Mesenchymal stem cell (in vitro differentiated cells and primary cell): ENCODE data around the gene MVK.

Experiments
- DNase-seq: peaks from one replicate; pipeline ENCODE4 v3.0.0-alpha.2; 2013
- H2AFZ ChIP-seq: one replicate; pipeline ENCODE4 v1.6.1; 2013; ENCODE audit warnings: low read depth, mild to moderate bottlenecking, control low read depth, inconsistent platforms, low read length, moderate library complexity
- H2AK5ac ChIP-seq: 2 replicates; pipeline ENCODE4 v1.6.1; 2013; ENCODE audit warnings: low read length, moderate library complexity, mild to moderate bottlenecking, inconsistent platforms; ENCODE audit not compliant: severe bottlenecking
- H2BK120ac ChIP-seq: one replicate; pipeline ENCODE4 v1.6.1; 2013; ENCODE audit warnings: low read depth, mild to moderate bottlenecking, inconsistent platforms, low read length, moderate library complexity
- H2BK12ac ChIP-seq, 2 experiments: one replicate each; pipeline ENCODE4 v1.6.1; 2013; ENCODE audit warnings: inconsistent platforms in 2 of 2, low read length in 2 of 2, mild to moderate bottlenecking in 2 of 2, moderate library complexity in 2 of 2, control low read depth in 1 of 2
- H2BK15ac ChIP-seq: one replicate; pipeline ENCODE4 v1.6.1; 2013; ENCODE audit warnings: mild to moderate bottlenecking, low read depth, inconsistent platforms; ENCODE audit not compliant: poor library complexity, severe bottlenecking
- H2BK5ac ChIP-seq: 2 replicates; pipeline ENCODE4 v1.6.1; 2013; ENCODE audit warnings: low read depth, mild to moderate bottlenecking, low read length, control low read depth, inconsistent platforms; ENCODE audit not compliant: poor library complexity, severe bottlenecking
- H3K14ac ChIP-seq, 2 experiments: one replicate each; pipeline ENCODE4 v1.6.1; 2013; ENCODE audit warnings: inconsistent platforms in 2 of 2, low read length in 2 of 2, control low read depth in 1 of 2, mild to moderate bottlenecking in 1 of 2, moderate library complexity in 1 of 2
- H3K18ac ChIP-seq, 2 experiments: one replicate each; pipeline ENCODE4 v1.6.1; 2013; ENCODE audit warnings: inconsistent platforms in 2 of 2, low read length in 2 of 2, control low read depth in 1 of 2, low read depth in 1 of 2, mild to moderate bottlenecking in 1 of 2
- H3K23ac ChIP-seq, 2 experiments: one replicate each; pipeline ENCODE4 v1.6.1; 2013; ENCODE audit warnings: inconsistent platforms in 2 of 2, low read length in 2 of 2, mild to moderate bottlenecking in 2 of 2, moderate library complexity in 2 of 2, control low read depth in 1 of 2
- H3K27ac ChIP-seq: 2 replicates; pipeline ENCODE4 v1.5.1; 2013; ENCODE audit warnings: mild to moderate bottlenecking, moderate library complexity, low read length, control low read depth, inconsistent platforms; ENCODE audit not compliant: poor library complexity, severe bottlenecking
- H3K27me3 ChIP-seq, 2 experiments: 2 replicates each; pipeline versions ENCODE4 v1.6.1 to v1.7.0; 2013; ENCODE audit warnings: low read length in 2 of 2, mild to moderate bottlenecking in 2 of 2, moderate library complexity in 2 of 2, control low read depth in 1 of 2, inconsistent platforms in 1 of 2; ENCODE audit not compliant: control insufficient read depth in 1 of 2, insufficient read depth in 1 of 2
- H3K36me3 ChIP-seq, 2 experiments: 2 replicates each; pipeline versions ENCODE4 v1.6.1 to v1.7.0; 2013; ENCODE audit warnings: low read length in 2 of 2, control low read depth in 1 of 2, inconsistent platforms in 1 of 2, low read depth in 1 of 2, mild to moderate bottlenecking in 1 of 2; ENCODE audit not compliant: insufficient read depth in 2 of 2, control insufficient read depth in 1 of 2
- H3K4ac ChIP-seq, 2 experiments: one replicate each; pipeline ENCODE4 v1.6.1; 2013; ENCODE audit warnings: inconsistent platforms in 2 of 2, low read length in 2 of 2, mild to moderate bottlenecking in 2 of 2, moderate library complexity in 2 of 2, control low read depth in 1 of 2, low read depth in 1 of 2
- H3K4me1 ChIP-seq: 2 replicates; pipeline ENCODE4 v1.6.1; 2013; ENCODE audit warnings: low read depth, low read length, control low read depth; ENCODE audit not compliant: control insufficient read depth, insufficient read depth
- H3K4me2 ChIP-seq: 2 replicates; pipeline ENCODE4 v1.6.1; 2013; ENCODE audit warnings: low read length, mild to moderate bottlenecking, inconsistent platforms; ENCODE audit not compliant: poor library complexity, severe bottlenecking
- H3K4me3 ChIP-seq, 2 experiments: 2 replicates each; pipeline versions ENCODE4 v1.5.1 to v1.7.0; 2013; ENCODE audit warnings: low read length in 2 of 2, mild to moderate bottlenecking in 2 of 2, control low read depth in 1 of 2, low read depth in 1 of 2; ENCODE audit not compliant: insufficient read depth in 1 of 2
- H3K79me1 ChIP-seq: replicated peaks from 2 replicates; pipeline ENCODE4 v1.6.1; 2013; ENCODE audit warnings: mild to moderate bottlenecking, control low read depth, low read length, inconsistent platforms; ENCODE audit not compliant: poor library complexity, severe bottlenecking
- H3K9ac ChIP-seq: 2 replicates; pipeline ENCODE4 v1.7.0; 2013; ENCODE audit warnings: mild to moderate bottlenecking, low read length, moderate library complexity
- H3K9me3 ChIP-seq: 2 replicates; pipeline ENCODE4 v1.7.0; 2013; ENCODE audit warnings: mild to moderate bottlenecking, low read length; ENCODE audit not compliant: control insufficient read depth
- H4K8ac ChIP-seq: one replicate; pipeline ENCODE4 v1.6.1; 2013; ENCODE audit warnings: inconsistent platforms, mild to moderate bottlenecking, low read length, moderate library complexity
- H4K91ac ChIP-seq: one replicate; pipeline ENCODE4 v1.6.1; 2013; ENCODE audit warnings: mild to moderate bottlenecking, low read length, inconsistent platforms
- WGBS: methylation state at CpG from one replicate; pipeline ENCODE4 v1.1.7; 2013; ENCODE audit warnings: mixed read lengths; 5-methylcytosine and 5-hydroxymethylcytosine counted together

Gene MVK

GRCh38 chr12:109582636-109583035, 9.0 kb downstream of the MVK start:
- no peaks in the 10 kb centered on the region for H3K9me3 ChIP-seq
- H2BK12ac ChIP-seq: no peak overlapping the region
- no peak overlapping the region for H2BK120ac ChIP-seq
- H4K8ac ChIP-seq: no peak overlapping the region
- no peak overlapping the region for H3K14ac ChIP-seq
- no peak overlapping the region for H3K9ac ChIP-seq
- WGBS: 91% methylated on average over 3 of the region's 5 CpGs
- H3K36me3 ChIP-seq: peaks cover 61 to 65% of the 10 kb centered on the region in 2 experiments
- H2BK15ac ChIP-seq: no peak overlapping the region
- no peak overlapping the region for H3K27ac ChIP-seq
- H3K23ac ChIP-seq: no peak overlapping the region
- no peak overlapping the region for H4K91ac ChIP-seq
- peaks cover 5% of the 10 kb centered on the region for H3K79me1 ChIP-seq
- H3K4me2 ChIP-seq: no peak overlapping the region
- H3K4me1 ChIP-seq: peaks cover 4% of the 10 kb centered on the region
- DNase-seq: no peak
- H3K18ac ChIP-seq: no peak overlapping the region
- no peak overlapping the region for H2AK5ac ChIP-seq
- H2AFZ ChIP-seq: no peak overlapping the region
- H3K4me3 ChIP-seq: no peak overlapping the region
- no peak overlapping the region for H3K4ac ChIP-seq
- H3K27me3 ChIP-seq: no peaks in the 10 kb centered on the region
- no peak overlapping the region for H2BK5ac ChIP-seq

DNA sequence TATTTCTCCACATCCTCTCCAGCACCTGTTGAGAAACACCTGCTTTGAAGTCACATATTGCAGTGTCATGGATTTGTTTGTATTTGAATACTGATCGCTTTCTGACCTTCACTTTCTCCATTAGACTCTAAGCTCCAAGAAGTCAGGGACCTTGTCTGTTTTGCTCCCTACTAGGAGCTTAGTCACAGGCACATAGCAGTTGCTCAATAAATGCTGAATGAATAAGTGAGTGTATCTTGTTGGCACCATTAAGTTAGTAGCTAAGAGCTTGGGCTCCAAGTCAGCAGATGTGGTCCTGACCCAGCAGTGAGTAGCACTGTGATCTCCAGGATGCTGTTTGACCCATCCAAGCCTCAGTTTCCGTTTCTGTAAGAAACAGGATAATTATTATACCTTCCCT, 10.1 kb downstream of the MVK start:
- Histone ChIP-seq H2BK12ac (no peak overlapping the region), H3K4me2 (no peak overlapping the region), H3K27me3 (no peaks in the 10 kb centered on the region), H3K9me3 (no peaks in the 10 kb centered on the region), H2AFZ (no peak overlapping the region), H2BK15ac (no peak overlapping the region), H3K36me3 (peaks cover 64 to 65% of the 10 kb centered on the region in 2 experiments), H2BK120ac (no peak overlapping the region), H3K9ac (no peak overlapping the region), H2AK5ac (no peak overlapping the region), H3K18ac (no peak overlapping the region), H3K23ac (no peak overlapping the region), H2BK5ac (no peak overlapping the region), H4K91ac (no peak overlapping the region), H3K79me1 (peaks cover 2% of the 10 kb centered on the region), H3K4me1 (peaks cover 4% of the 10 kb centered on the region), H3K4me3 (no peak overlapping the region), H3K27ac (no peak overlapping the region), H4K8ac (no peak overlapping the region), H3K14ac (no peak overlapping the region), H3K4ac (no peak overlapping the region)
- 100% methylated on average over 1 of the region's 2 CpGs for WGBS
- DNase-seq: no peak

- no peak overlapping the region for H3K4me2 ChIP-seq
These were observed 13.0 kb downstream of the MVK start for GRCh38 chr12:109586385-109587296.

DNA sequence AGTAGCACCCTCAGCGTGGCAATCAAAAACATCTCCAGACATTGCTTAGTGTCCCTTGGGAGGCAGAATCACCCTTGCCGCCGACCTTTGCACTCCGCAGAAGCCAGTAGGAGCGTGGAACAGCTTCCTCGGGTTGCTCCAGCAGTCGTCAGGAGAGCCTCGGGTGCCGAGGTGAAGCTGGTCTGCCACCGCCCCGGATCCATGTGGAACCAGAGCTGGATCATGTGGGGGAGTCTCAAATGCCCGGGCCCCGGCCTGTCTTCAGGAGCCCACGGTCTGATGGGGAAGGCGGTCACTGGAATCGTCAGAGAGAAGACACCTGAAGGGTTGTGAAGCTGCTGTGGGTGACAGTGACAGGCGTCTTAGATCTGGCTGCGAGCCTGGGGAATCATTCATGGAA, 14.3 kb downstream of the MVK start:
- no peak overlapping the region for H2BK5ac ChIP-seq
- no peak overlapping the region for H2BK15ac ChIP-seq
- H2AK5ac ChIP-seq: no peak overlapping the region
- no peak overlapping the region for H3K27ac ChIP-seq
- H3K4me1 ChIP-seq: peaks cover 4% of the 10 kb centered on the region
- no peak overlapping the region for H3K23ac ChIP-seq
- H3K79me1 ChIP-seq: no peaks in the 10 kb centered on the region
- no peak overlapping the region for H3K4me2 ChIP-seq
- no peak overlapping the region for H4K91ac ChIP-seq
- no peak overlapping the region for H3K9ac ChIP-seq
- H2AFZ ChIP-seq: no peak overlapping the region
- no peak overlapping the region for H3K4ac ChIP-seq
- no peaks in the 10 kb centered on the region for H3K9me3 ChIP-seq
- H3K18ac ChIP-seq: no peak overlapping the region
- H2BK120ac ChIP-seq: no peak overlapping the region
- no peak overlapping the region for H2BK12ac ChIP-seq
- H3K4me3 ChIP-seq: no peak overlapping the region
- DNase-seq: no peak
- H4K8ac ChIP-seq: no peak overlapping the region
- no peaks in the 10 kb centered on the region for H3K27me3 ChIP-seq
- H3K14ac ChIP-seq: no peak overlapping the region
- 97% methylated on average over 18 of the region's 18 CpGs for WGBS
- H3K36me3 ChIP-seq: peaks cover 50 to 57% of the 10 kb centered on the region in 2 experiments

More at GRCh38 chr12:109586385-109587296, 13.0 kb downstream of the MVK start:
- Histone ChIP-seq H2BK12ac (no peak overlapping the region), H3K23ac (no peak overlapping the region), H4K91ac (no peak overlapping the region), H3K18ac (no peak overlapping the region), H2BK15ac (no peak overlapping the region), H3K27ac (no peak overlapping the region), H3K4me1 (peaks cover 4% of the 10 kb centered on the region), H3K79me1 (no peaks in the 10 kb centered on the region), H3K27me3 (no peaks in the 10 kb centered on the region), H2BK120ac (no peak overlapping the region), H3K36me3 (peaks cover 42 to 59% of the 10 kb centered on the region in 2 experiments), H2AFZ (no peak overlapping the region), H3K4ac (no peak overlapping the region), H3K4me3 (no peak overlapping the region), H3K9me3 (no peaks in the 10 kb centered on the region), H2BK5ac (no peak overlapping the region), H3K9ac (no peak overlapping the region), H2AK5ac (no peak overlapping the region), H4K8ac (no peak overlapping the region), H3K14ac (no peak overlapping the region)
- DNase-seq: no peak
- WGBS: 87% methylated on average over 9 of the region's 10 CpGs
